Endothelial cell of umbilical vein (primary cell): Measurements from ENCODE around the gene CD247.

Experiments used
- EZH2 ChIP-seq: IDR thresholded peaks from 2 replicates; pipeline ENCODE4 v1.6.1; 2012; ENCODE audit warnings: borderline replicate concordance, low read depth, mild to moderate bottlenecking, moderate library complexity, low read length, inconsistent platforms; ENCODE audit not compliant: severe bottlenecking
- FOS ChIP-seq: IDR thresholded peaks from 2 replicates; pipeline ENCODE4 v1.6.1; 2011; ENCODE audit warnings: mild to moderate bottlenecking, low read length, moderate library complexity, borderline replicate concordance; ENCODE audit not compliant: insufficient read depth
- JUN ChIP-seq: IDR thresholded peaks from 2 replicates; pipeline ENCODE4 v1.6.1; 2011; ENCODE audit warnings: borderline replicate concordance, low read depth; ENCODE audit not compliant: insufficient read length, insufficient read depth
- MYC ChIP-seq: IDR thresholded peaks from one replicate; pipeline ENCODE4 v1.6.1; 2011; ENCODE audit warnings: mild to moderate bottlenecking, low read depth, low read length
- POLR2A ChIP-seq: IDR thresholded peaks from 2 replicates; pipeline ENCODE4 v1.6.1; 2012; ENCODE audit warnings: low read depth, mild to moderate bottlenecking, control low read depth, low read length
- POLR2AphosphoS5 ChIP-seq: IDR thresholded peaks from 2 replicates; pipeline ENCODE4 v1.6.1; 2012; ENCODE audit warnings: low read depth, mild to moderate bottlenecking, control low read depth, low read length, moderate library complexity; ENCODE audit not compliant: insufficient read depth
- TF ChIP-seq, protein P1 (sequence below), 2 donors: IDR thresholded peaks; 1 replicate in 1 of 2; 2 replicates in 1 of 2; pipeline ENCODE4 v1.5.1; 2011; ENCODE audit warnings: low read length in 2 of 2, mild to moderate bottlenecking in 2 of 2, moderate library complexity in 2 of 2, control low read depth in 1 of 2, inconsistent platforms in 1 of 2, low read depth in 1 of 2; ENCODE audit not compliant: insufficient read depth in 1 of 2; ENCODE audit errors: extremely low read depth in 1 of 2
- TF ChIP-seq, protein P2 (sequence below): IDR thresholded peaks from 2 replicates; pipeline ENCODE4 v1.6.1; 2011; ENCODE audit not compliant: insufficient read depth, insufficient read length

DNA sequence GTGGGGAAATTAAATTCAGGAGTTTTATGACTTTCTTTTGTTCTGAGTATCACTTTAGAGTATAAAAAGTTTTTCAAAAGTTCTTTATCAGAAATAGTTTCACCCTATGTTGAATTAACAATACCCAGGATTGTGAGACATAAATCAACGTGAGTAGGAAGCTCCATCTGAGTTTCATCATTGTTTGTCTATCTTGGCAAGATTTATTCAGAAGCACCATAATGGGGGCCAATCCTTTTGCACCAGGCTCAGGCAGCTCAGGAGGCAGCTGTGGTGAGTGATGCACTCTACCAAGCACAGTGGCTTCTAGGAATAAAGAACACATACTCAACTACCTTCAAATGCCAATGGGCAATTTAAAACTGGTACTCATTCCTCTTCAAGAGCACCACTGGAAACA lies 23.3 kb upstream of the CD247 start:
- TF ChIP-seq, protein P1, sequence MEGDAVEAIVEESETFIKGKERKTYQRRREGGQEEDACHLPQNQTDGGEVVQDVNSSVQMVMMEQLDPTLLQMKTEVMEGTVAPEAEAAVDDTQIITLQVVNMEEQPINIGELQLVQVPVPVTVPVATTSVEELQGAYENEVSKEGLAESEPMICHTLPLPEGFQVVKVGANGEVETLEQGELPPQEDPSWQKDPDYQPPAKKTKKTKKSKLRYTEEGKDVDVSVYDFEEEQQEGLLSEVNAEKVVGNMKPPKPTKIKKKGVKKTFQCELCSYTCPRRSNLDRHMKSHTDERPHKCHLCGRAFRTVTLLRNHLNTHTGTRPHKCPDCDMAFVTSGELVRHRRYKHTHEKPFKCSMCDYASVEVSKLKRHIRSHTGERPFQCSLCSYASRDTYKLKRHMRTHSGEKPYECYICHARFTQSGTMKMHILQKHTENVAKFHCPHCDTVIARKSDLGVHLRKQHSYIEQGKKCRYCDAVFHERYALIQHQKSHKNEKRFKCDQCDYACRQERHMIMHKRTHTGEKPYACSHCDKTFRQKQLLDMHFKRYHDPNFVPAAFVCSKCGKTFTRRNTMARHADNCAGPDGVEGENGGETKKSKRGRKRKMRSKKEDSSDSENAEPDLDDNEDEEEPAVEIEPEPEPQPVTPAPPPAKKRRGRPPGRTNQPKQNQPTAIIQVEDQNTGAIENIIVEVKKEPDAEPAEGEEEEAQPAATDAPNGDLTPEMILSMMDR (IDR thresholded peaks at IDR 0.05; ENCODE audit: extremely low read depth in 1 of 2, insufficient read depth in 1 of 2, low read depth in 1 of 2, low read length in 2 of 2) = no peak
- no peak for TF ChIP-seq EZH2
- TF ChIP-seq POLR2A = no peak
- TF ChIP-seq POLR2AphosphoS5 = no peak
- no peak for TF ChIP-seq FOS
- TF ChIP-seq, protein P2, sequence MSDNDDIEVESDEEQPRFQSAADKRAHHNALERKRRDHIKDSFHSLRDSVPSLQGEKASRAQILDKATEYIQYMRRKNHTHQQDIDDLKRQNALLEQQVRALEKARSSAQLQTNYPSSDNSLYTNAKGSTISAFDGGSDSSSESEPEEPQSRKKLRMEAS = no peak
- TF ChIP-seq JUN = no peak
- TF ChIP-seq MYC = no peak
